GM12878 (cell line): ENCODE measurements around the gene PDE12. TPM values are rescaled to one million over a fixed set of nuclear protein-coding genes. Genes with fewer than 3 reads are reported as not detected.

Source experiments
- ASH2L ChIP-seq: fragments of 300-600, 200-600 bp; sonication (generic); IDR thresholded peaks from 2 replicates; pipeline ENCODE4 v1.6.1; 2017; ENCODE audit warnings: low read depth, mild to moderate bottlenecking, borderline replicate concordance
- BACH1 ChIP-seq: fragments of 450-650 bp; IDR thresholded peaks from 2 replicates; pipeline ENCODE4 v1.6.1; 2017; ENCODE audit warnings: mild to moderate bottlenecking, borderline replicate concordance
- GABPA ChIP-seq: IDR thresholded peaks from 2 replicates; pipeline ENCODE4 v1.6.1; 2014; ENCODE audit warnings: antibody characterized with exemption, low read depth, mild to moderate bottlenecking, inconsistent platforms
- IKZF1 ChIP-seq: fragments of 450-650 bp; conservative IDR thresholded peaks from 2 replicates; pipeline ENCODE4 v1.6.1; 2017; ENCODE audit warnings: antibody characterized with exemption, mild to moderate bottlenecking
- JUND ChIP-seq: IDR thresholded peaks from 2 replicates; pipeline ENCODE4 v1.6.1; 2012; ENCODE audit warnings: low read depth, mild to moderate bottlenecking, low read length, improper control_type of control experiment, moderate library complexity
- KDM1A ChIP-seq: fragments of 200-600 bp; sonication (generic); IDR thresholded peaks from 2 replicates; pipeline ENCODE4 v1.6.1; 2016; ENCODE audit warnings: borderline replicate concordance
- KLF5 ChIP-seq: fragments of 450-650 bp; IDR thresholded peaks from 2 replicates; pipeline ENCODE4 v1.6.1; 2014; ENCODE audit warnings: mild to moderate bottlenecking; ENCODE audit not compliant: partially characterized antibody
- RCOR1 ChIP-seq: conservative IDR thresholded peaks from 2 replicates; pipeline ENCODE4 v1.6.1; 2012; ENCODE audit warnings: low read depth, low read length, improper control_type of control experiment
- RELA ChIP-seq: fragments of 450-650 bp; IDR thresholded peaks from 2 replicates; pipeline ENCODE4 v1.8.0; 2014; ENCODE audit warnings: borderline replicate concordance; ENCODE audit not compliant: partially characterized antibody
- RFX5 ChIP-seq: IDR thresholded peaks from 2 replicates; pipeline ENCODE4 v1.6.1; 2011; ENCODE audit warnings: low read depth, low read length, improper control_type of control experiment
- SRF ChIP-seq, 2 experiments: IDR thresholded peaks; 2 replicates each; pipeline ENCODE4 v1.6.1; 2011; ENCODE audit warnings: low read depth in 2 of 2, low read length in 2 of 2, mild to moderate bottlenecking in 1 of 2, moderate library complexity in 1 of 2
- YBX1 ChIP-seq: fragments of 450-650 bp; IDR thresholded peaks from 2 replicates; pipeline ENCODE4 v1.6.1; 2016; ENCODE audit warnings: antibody characterized with exemption
- polyA plus RNA-seq, 11 experiments: library from polyadenylated mRNA; depleted of rRNA in 4 of 11; unstranded in 6 of 11; stranded (reverse) in 5 of 11; fragments of >200 nt; fragmentation: Nextera tagmentation in 4 of 11; fragmentation: Illumina TruSeq in 1 of 11; extraction: Ambion mirVana in 4 of 11; extraction: Trizol in 1 of 11; gene quantifications; 1 replicate in 1 of 11; 2 replicates in 10 of 11; pipeline versions ENCODE4 v1.2.1 to v1.2.3, GENCODE V29; 2011 to 2016; ENCODE audit warnings: inconsistent platforms in 2 of 11, missing spikeins in 2 of 11, low read depth in 1 of 11
- total RNA-seq, 4 experiments: library from RNA; depleted of rRNA in 3 of 4; stranded (reverse); fragments of >200 nt in 3 of 4; fragmentation: Illumina TruSeq in 1 of 4; extraction: Trizol in 1 of 4; gene quantifications; 2 replicates each; pipeline versions ENCODE4 v1.2.1 to v1.2.3, GENCODE V29; 2013 to 2021
- TF ChIP-seq, protein P1 (sequence below): fragments of 450-650 bp; formaldehyde crosslinking; IDR thresholded peaks from 2 replicates; pipeline ENCODE4 v1.5.0; 2022; ENCODE audit warnings: mild to moderate bottlenecking, missing genetic modification characterization
- TF ChIP-seq, protein P2 (sequence below): fragments of 150-350 bp; IDR thresholded peaks from 2 replicates; pipeline ENCODE4 v1.6.1; 2016; ENCODE audit warnings: low read depth, low read length
- TF ChIP-seq, protein P3 (sequence below): fragments of 450-650 bp; formaldehyde crosslinking; IDR thresholded peaks from 2 replicates; pipeline ENCODE4 v1.4.0; 2022; ENCODE audit warnings: mild to moderate bottlenecking, moderate library complexity
- TF ChIP-seq, protein P4 (sequence below): fragments of 450-650 bp; IDR thresholded peaks from 2 replicates; pipeline ENCODE4 v1.6.1; 2017; ENCODE audit warnings: antibody characterized with exemption, mild to moderate bottlenecking, moderate library complexity

Gene PDE12
- total and polyA plus RNA-seq, 10 of the 15 experiments (the other 5 are each of a cell fraction or from before 2014, with no cell fraction given): 3.0 to 26.1 (median 17.4) TPM

DNA sequence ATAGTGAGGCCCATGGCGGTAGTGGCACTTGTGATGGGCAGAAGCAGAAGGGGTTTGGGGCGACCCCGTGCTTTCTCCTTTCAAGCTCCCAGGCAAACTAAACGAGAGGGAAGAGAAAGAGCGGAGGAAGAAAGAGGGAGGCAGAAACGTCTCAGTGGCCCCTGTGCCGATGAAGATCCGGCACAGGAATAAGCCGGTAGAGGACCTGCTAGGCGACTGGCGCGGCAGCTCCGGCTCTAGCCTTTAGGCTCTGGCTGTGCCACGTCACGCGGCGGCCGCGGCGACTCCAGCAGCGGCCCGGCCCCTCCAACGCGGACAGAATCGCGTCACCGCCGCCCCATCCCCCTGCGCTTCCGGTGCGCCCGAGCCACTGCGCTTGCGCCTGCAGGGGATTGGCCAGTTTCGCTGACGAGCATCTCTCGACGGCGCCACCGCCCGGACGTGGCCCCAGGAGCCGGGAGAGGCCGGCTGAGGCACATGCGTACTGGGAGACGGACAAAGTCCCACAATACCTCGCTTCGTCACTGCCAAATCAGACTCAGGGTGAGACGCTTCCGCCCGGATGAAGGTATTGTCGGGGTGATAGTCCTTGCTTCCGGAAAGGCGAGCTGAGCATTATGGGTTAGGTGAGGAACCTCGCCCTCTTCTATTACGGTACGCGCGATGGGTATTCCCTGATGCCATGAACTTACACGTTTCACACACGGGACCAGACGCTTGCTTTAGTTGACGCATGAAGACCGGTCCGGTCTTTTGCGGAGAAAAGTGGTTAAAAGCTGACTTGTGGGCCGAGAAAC lies 41.3 kb downstream of the PDE12 start, which contains the start of gene ARF4 (continued):
- TF ChIP-seq GABPA (peak; percentile 86), KLF5 (peak; percentile 71), IKZF1 (peak; percentile 97), ASH2L (no peak), JUND (peak; percentile 60; the same call in 1 of the 2 replicates), YBX1 (no peak), BACH1 (peak; percentile 90), KDM1A (no peak), RCOR1 (0 out of 2 replicates have a peak, but pooled peaks have one; percentile 52), SRF (IDR thresholded peaks at IDR 0.05; ENCODE audit: low read depth in 2 of 2, low read length in 2 of 2) (peak; percentile 11 to 46; a peak in 1 of 4 replicates), RELA (peak; percentile 38), RFX5 (peak; percentile 69)
- TF ChIP-seq, protein P1, sequence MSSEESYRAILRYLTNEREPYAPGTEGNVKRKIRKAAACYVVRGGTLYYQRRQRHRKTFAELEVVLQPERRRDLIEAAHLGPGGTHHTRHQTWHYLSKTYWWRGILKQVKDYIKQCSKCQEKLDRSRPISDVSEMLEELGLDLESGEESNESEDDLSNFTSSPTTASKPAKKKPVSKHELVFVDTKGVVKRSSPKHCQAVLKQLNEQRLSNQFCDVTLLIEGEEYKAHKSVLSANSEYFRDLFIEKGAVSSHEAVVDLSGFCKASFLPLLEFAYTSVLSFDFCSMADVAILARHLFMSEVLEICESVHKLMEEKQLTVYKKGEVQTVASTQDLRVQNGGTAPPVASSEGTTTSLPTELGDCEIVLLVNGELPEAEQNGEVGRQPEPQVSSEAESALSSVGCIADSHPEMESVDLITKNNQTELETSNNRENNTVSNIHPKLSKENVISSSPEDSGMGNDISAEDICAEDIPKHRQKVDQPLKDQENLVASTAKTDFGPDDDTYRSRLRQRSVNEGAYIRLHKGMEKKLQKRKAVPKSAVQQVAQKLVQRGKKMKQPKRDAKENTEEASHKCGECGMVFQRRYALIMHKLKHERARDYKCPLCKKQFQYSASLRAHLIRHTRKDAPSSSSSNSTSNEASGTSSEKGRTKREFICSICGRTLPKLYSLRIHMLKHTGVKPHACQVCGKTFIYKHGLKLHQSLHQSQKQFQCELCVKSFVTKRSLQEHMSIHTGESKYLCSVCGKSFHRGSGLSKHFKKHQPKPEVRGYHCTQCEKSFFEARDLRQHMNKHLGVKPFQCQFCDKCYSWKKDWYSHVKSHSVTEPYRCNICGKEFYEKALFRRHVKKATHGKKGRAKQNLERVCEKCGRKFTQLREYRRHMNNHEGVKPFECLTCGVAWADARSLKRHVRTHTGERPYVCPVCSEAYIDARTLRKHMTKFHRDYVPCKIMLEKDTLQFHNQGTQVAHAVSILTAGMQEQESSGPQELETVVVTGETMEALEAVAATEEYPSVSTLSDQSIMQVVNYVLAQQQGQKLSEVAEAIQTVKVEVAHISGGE: no peak; the same call in 1 of the 2 replicates
- TF ChIP-seq, protein P2, sequence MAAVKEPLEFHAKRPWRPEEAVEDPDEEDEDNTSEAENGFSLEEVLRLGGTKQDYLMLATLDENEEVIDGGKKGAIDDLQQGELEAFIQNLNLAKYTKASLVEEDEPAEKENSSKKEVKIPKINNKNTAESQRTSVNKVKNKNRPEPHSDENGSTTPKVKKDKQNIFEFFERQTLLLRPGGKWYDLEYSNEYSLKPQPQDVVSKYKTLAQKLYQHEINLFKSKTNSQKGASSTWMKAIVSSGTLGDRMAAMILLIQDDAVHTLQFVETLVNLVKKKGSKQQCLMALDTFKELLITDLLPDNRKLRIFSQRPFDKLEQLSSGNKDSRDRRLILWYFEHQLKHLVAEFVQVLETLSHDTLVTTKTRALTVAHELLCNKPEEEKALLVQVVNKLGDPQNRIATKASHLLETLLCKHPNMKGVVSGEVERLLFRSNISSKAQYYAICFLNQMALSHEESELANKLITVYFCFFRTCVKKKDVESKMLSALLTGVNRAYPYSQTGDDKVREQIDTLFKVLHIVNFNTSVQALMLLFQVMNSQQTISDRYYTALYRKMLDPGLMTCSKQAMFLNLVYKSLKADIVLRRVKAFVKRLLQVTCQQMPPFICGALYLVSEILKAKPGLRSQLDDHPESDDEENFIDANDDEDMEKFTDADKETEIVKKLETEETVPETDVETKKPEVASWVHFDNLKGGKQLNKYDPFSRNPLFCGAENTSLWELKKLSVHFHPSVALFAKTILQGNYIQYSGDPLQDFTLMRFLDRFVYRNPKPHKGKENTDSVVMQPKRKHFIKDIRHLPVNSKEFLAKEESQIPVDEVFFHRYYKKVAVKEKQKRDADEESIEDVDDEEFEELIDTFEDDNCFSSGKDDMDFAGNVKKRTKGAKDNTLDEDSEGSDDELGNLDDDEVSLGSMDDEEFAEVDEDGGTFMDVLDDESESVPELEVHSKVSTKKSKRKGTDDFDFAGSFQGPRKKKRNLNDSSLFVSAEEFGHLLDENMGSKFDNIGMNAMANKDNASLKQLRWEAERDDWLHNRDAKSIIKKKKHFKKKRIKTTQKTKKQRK: no peak
- TF ChIP-seq, protein P3, sequence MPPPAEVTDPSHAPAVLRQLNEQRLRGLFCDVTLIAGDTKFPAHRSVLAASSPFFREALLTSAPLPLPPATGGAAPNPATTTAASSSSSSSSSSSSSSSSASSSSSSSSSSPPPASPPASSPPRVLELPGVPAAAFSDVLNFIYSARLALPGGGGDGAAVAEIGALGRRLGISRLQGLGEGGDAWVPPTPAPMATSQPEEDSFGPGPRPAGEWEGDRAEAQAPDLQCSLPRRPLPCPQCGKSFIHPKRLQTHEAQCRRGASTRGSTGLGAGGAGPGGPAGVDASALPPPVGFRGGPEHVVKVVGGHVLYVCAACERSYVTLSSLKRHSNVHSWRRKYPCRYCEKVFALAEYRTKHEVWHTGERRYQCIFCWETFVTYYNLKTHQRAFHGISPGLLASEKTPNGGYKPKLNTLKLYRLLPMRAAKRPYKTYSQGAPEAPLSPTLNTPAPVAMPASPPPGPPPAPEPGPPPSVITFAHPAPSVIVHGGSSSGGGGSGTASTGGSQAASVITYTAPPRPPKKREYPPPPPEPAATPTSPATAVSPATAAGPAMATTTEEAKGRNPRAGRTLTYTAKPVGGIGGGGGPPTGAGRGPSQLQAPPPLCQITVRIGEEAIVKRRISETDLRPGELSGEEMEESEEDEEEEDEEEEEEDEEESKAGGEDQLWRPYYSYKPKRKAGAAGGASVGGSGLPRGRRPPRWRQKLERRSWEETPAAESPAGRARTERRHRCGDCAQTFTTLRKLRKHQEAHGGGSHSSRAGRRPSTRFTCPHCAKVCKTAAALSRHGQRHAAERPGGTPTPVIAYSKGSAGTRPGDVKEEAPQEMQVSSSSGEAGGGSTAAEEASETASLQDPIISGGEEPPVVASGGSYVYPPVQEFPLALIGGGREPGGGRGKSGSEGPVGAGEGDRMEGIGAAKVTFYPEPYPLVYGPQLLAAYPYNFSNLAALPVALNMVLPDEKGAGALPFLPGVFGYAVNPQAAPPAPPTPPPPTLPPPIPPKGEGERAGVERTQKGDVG (CRISPR knock-in tag): no peak
- TF ChIP-seq, protein P4, sequence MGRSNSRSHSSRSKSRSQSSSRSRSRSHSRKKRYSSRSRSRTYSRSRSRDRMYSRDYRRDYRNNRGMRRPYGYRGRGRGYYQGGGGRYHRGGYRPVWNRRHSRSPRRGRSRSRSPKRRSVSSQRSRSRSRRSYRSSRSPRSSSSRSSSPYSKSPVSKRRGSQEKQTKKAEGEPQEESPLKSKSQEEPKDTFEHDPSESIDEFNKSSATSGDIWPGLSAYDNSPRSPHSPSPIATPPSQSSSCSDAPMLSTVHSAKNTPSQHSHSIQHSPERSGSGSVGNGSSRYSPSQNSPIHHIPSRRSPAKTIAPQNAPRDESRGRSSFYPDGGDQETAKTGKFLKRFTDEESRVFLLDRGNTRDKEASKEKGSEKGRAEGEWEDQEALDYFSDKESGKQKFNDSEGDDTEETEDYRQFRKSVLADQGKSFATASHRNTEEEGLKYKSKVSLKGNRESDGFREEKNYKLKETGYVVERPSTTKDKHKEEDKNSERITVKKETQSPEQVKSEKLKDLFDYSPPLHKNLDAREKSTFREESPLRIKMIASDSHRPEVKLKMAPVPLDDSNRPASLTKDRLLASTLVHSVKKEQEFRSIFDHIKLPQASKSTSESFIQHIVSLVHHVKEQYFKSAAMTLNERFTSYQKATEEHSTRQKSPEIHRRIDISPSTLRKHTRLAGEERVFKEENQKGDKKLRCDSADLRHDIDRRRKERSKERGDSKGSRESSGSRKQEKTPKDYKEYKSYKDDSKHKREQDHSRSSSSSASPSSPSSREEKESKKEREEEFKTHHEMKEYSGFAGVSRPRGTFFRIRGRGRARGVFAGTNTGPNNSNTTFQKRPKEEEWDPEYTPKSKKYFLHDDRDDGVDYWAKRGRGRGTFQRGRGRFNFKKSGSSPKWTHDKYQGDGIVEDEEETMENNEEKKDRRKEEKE: no peak
